Central memory CD4-positive, alpha-beta T cell (primary cell): ENCODE measurements around the gene COL18A1.
"Not testable (repeated sequence)": the region's sequence is repeated elsewhere in the genome, so short reads cannot be mapped to it uniquely, and the experiment has no call there.

ENCODE experiments used
- DNase-seq: peaks from one replicate; pipeline ENCODE4 v3.0.0; 2022

Gene COL18A1

GRCh38 chr21:45367402-45368351 lies 37.3 kb upstream of the COL18A1 start:
- no peak for DNase-seq

GRCh38 chr21:45369018-45369417 lies 35.9 kb upstream of the COL18A1 start:
- DNase-seq = not testable (repeated sequence)

- DNase-seq = no peak
Observed at GRCh38 chr21:45370575-45370974, 34.4 kb upstream of the COL18A1 start.

GRCh38 chr21:45371081-45371480 lies 33.9 kb upstream of the COL18A1 start:
- no peak for DNase-seq

GRCh38 chr21:45371655-45372054 lies 33.3 kb upstream of the COL18A1 start:
- no peak for DNase-seq

- DNase-seq = no peak
Observed at GRCh38 chr21:45372732-45373355, 32.1 kb upstream of the COL18A1 start.

- DNase-seq = no peak
Observed at GRCh38 chr21:45373991-45374816, 30.8 kb upstream of the COL18A1 start.

GRCh38 chr21:45374826-45375455 lies 30.0 kb upstream of the COL18A1 start:
- no peak for DNase-seq

GRCh38 chr21:45376459-45377324 lies 28.3 kb upstream of the COL18A1 start:
- no peak for DNase-seq

GRCh38 chr21:45377325-45377709 lies 27.6 kb upstream of the COL18A1 start:
- DNase-seq = no peak

- no peak for DNase-seq
Observed at GRCh38 chr21:45377866-45378257, 27.1 kb upstream of the COL18A1 start.

- no peak for DNase-seq
Observed at GRCh38 chr21:45378258-45378966, 26.6 kb upstream of the COL18A1 start.

GRCh38 chr21:45379171-45379900 lies 25.6 kb upstream of the COL18A1 start:
- no peak for DNase-seq

GRCh38 chr21:45379901-45380330 lies 25.0 kb upstream of the COL18A1 start:
- DNase-seq = no peak

- DNase-seq = no peak
Observed at GRCh38 chr21:45380566-45380965, 24.4 kb upstream of the COL18A1 start.

GRCh38 chr21:45381036-45381787 lies 23.8 kb upstream of the COL18A1 start:
- DNase-seq = no peak

- DNase-seq = no peak
Observed at GRCh38 chr21:45381865-45382696, 22.9 kb upstream of the COL18A1 start.

GRCh38 chr21:45382697-45382997 lies 22.3 kb upstream of the COL18A1 start:
- no peak for DNase-seq

- DNase-seq = no peak
Observed at GRCh38 chr21:45383111-45383614, 21.8 kb upstream of the COL18A1 start.
